HG02763 (cell line): Measurements from ENCODE around the gene RAB3B.

Source experiments
- ATAC-seq: cut with Tn5 transposase; IDR thresholded peaks from one replicate; pipeline ENCODE4 v1.9.1; 2021; ENCODE audit warnings: mild to moderate bottlenecking, moderate library complexity; ENCODE audit not compliant: unreplicated experiment

Gene RAB3B

DNA sequence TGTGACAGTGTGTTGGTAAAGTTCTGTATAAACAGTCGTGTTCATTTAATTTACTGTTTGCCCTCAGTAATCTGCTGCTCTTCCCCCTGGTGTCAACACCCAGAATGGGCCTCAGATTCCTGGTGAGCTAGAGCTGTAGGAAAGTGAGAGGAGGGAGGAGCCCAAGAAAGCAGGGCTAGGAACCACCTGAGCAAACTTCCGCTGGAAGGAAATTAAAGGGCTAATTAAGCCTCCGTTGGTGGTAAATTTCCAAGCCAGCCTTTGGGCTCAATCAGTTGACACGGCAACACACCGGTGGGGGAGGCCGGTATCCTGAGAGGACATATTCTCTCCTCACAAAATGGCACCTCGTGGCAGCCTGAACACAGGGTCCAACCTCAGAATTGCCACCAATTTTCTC, 32.9 kb downstream of the RAB3B start:
- ATAC-seq = no peak

DNA sequence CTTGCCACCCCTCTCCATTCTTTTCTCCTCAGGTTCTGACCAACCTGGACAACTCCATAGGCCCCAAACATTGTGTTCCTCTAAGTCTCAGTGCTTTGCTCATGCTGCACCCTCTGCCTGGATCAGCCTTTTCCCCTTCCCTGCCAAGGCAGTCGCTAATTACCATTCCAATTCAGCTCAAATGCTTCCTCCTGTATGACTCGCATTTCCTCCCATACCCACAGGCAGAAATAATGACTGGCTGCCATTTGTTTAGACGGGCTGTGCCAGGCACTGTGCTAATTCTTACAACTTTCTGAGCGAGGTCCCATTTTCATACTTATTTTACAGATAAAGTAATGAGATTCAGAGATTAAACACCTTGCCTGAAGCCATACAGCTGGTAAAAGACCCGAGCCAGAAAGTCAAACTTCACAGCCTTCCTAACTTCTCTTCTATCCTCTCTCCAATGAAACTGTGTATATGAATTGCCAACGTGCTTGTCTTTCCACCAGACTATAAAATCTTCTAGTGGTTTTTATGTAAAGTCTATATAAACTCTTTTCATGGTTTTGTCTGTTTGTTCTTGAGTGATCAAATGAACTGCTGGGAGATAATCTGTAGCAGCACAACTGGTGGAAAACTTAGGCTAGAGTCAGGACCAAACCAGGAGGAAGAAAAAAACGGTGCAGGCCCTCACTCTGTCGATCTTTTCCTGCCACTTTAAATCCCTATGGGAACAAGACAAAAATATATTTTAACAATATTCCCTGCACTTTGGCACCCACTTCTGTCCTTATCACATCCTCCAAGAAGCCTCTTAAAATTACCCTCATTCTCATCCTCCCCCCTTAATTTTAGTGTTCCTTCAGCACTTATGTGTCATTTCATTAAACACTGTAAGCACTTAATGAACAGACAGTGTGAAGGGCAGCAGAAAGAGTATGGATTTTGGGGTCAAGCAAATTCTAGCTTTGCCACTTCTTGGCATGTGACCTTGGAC, 33.7 kb downstream of the RAB3B start:
- ATAC-seq = no peak

DNA sequence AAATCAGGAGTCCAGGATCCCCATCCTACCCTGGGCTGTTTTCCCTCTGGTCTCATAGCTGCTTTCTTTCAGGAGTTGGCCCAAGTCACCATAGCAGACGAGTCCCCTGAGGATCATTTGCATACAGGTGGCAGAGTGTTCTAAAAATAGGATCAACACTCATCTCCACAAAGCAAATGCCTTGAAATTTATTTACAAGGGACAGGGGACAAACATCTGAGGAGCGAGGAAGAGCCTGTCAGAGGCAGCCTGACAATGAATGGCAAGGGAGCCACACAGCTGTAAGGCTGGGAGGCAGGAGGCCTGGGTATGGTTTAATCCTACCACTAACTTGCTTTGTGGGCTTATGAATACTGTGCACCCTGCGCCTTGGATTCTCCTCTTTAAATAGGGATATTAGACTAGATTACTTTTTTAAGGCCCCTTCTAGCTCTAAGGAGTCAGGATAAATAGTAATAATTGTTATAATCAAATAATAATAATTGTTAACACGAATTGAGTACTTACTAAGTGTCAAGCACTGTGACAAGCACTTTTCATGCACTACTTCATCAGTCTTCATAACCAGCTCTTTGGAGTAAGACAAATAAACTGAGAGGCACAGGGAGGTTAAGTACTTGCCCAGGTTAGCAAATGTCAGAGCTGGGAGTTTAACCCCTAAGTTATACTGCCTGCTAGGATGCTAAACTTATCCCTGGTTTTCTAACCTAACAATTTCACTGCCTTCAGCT, 34.5 kb downstream of the RAB3B start:
- ATAC-seq = no peak

DNA sequence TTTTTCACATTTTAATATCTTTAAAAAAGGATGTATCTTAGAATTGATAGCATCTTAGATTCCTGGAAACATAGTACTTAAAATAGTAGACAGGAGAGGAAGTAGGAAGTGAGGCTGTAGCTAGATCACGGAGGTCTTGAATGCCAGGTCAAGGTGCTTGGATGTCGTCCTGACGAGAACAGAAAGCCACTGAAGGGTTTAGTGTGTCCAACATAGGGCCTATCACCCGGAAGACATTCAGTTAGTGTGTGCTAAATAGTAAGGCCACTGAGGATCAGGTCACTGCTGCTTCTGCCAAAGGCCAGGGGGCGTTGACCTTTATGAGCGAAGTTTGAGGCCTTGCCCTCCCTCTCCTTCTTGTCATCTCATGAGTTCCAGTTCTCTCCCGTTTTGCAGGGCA, 35.7 kb downstream of the RAB3B start:
- ATAC-seq = no peak

DNA sequence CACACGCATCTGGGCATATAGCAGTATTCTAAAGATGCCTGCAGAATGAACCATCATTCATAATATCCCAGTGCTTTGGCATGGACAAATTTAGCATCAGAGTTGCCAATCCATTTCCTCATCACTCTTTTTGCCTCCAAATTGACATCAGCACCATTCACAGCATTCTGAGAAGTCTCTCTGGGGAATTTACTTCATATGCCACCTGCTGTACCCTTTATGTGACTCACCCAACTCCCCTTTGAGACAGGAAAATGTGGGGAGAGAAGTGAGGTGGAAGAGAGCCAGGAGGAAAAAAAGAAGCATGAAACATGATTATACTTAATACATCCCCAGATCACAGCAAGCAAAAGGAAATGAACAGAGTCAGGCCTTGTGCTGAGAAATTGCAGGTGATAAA, 37.4 kb downstream of the RAB3B start:
- ATAC-seq = no peak

DNA sequence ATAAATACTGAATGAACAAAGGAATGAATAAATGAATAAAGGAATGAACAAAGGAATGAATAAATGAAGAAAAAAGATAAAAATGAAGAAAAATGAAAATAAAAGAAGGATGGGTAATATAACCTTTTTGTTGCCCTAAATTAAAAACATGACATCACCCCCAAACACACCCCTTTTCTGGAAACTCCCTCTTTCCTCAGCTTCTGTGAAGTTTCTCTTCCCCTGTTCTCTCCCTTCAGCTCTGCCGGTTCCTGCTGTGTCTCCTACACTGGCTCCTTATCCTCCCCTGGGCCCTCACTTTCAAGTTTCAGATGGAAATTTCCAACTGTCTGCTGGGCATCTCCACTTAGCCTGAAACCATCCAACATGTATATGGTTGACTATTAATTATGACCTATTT, 37.9 kb downstream of the RAB3B start:
- ATAC-seq = no peak

DNA sequence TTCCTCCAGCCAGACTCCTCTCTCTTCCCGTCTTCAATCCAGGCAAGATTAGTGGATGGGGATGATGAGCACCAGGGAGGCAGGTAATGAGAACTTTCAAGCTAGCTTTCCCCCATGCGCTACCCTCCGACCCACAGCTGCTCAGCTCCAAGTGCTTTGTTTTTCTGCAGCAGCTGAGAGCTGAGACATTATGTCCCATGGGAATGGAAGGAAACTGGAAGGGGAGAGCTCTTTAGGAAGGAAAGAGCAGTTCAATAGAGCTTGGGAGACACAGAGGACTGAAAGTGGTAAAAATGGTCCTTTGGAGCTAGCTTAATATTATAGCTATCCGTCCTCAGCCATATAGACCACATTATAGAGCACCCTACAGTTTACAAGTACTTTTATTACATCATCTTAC, 39.8 kb downstream of the RAB3B start:
- ATAC-seq = no peak

DNA sequence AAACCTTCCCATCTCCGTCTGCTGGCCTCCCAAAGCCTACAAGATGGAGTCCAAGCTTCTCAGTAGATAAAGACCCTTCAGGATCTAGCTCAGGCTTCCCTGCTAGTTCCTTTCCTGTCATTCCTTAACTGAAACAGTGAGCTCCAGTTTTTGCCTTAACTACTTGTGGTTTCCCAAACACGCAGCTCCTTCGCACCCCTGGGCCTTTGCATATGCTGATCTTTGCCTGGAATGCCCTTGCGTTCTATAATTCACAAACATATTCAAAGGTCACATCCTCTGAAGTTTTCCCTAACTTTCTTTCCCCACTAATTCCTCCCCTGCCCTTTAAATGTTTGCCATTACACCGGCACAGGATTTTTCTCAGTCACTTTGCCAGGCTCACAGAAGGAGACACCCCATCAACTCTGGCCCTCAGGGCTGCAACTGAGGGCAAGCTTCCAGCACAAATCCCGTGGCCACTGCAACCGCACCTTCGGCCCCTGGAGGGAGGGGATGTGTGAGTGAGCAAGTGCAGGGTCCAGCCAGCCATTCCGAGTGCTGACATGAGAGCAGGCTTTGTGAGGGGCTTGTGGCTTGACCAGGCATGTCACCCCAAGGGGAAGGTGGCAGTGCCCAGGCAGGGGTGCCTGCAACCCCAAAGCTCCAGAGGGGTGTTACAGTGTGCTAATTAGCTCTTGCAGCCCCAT, 41.3 kb downstream of the RAB3B start:
- no peak for ATAC-seq

DNA sequence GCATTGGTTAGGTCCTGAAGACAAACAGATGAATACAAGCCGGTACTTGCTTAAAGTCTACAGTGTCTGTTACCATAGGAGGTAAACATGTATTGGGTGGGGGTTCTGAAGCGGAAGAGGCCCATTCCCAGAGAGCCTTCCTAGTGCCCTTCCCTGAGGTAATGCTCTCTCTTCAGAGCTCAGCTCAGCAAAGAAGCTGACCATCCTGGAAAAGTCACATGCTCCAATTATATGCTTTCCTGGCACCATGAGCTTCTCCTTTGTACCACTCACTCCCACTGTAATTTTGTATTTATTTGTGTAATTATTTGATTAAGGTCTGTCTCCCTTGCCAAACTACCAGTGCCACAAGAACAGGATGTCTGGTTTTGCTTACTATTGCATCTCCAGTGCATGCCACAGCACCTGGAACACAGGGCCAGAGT, 42.0 kb downstream of the RAB3B start:
- ATAC-seq = no peak

DNA sequence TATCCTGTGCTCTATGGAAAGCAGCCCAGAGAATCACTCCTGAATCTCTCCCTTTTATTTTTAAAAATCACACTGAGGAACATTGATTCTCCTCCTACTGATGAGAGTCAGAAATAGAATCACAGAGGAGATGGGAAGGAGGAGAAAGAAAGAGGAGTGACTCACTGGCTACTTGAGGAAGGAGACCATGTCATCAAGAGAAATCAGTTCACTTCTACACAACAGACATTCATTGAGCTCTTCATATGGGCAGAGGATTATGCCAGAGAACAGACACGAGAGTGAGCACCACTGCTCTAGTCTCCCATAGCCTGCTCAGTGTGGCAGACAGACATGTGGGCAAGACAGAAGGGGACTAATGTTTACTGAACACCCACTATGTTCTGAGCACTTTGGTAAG, 44.2 kb downstream of the RAB3B start:
- ATAC-seq = no peak

DNA sequence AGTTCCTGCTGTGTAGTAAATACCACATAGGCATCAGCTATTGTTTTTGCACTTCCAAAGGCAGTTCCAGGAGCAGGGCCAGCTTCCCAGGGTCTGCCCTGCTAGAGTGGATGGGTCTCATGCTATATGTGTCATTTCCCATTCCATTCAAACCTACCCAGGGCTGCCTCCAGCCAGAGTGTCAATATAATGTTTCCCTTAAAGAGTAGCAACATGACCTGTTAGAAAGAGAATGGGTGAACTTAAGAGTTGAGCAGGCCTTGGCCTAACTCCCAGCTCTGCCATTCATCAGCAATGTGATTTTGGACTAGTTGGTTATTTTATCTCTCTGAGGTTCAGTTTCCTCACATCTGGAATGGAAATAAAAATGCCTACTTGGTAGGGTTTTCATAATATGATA, 44.9 kb downstream of the RAB3B start:
- ATAC-seq = no peak

DNA sequence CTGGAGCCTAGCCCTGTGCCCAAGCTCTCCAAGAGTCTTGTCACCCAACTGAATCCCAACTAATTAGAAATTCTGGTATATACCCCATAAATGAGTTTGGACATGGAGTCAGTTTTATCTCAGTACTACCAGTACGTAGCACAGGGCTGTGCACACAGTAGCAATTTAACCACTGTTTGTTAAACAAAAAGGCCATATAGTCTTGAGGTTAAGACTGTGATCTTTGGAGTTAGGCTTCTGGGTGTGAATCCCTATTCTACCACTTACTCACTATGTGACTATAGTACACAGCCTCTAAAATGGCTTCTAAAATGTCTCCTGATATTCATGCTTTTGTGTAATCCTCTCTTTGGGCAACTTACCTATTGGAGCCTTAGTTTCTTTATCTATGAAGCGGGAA, 48.2 kb downstream of the RAB3B start:
- ATAC-seq = no peak

DNA sequence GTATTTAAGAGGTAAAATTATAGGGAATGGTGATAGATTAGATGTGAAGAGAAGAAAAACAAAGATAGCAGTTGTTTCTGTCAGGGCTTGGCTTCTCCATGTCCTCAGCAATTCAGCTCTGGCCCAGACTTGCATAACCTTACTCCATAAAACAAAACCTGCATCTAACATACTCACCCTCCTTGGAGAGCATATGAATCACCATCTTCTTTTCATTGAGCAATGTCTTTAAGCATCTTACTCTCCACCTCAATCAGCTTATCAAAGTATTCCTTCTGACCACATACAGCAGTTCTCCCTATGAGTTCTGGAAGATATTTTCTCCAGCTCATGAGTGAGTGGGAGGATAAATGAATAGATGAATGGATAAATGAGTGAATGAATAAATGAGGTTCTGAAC, 49.0 kb downstream of the RAB3B start:
- no peak for ATAC-seq

DNA sequence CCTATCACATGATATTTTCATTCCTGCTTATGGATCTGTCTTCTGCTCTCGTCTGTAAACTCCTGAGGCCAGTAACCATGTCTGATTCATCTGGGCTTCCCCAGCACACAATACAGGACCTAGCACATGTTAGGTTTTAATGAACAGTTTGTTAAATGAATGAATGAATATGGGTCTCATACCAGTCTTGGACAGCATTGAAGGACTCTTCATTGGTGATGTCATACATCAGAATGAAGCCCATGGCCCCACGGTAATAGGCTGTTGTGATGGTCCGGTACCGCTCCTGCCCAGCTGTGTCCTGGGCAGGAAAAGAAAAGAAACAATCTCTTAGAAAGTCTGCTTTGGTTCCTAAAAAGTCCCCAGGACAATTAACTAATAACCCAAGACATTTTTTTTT, 53.4 kb downstream of the RAB3B start:
- no peak for ATAC-seq

DNA sequence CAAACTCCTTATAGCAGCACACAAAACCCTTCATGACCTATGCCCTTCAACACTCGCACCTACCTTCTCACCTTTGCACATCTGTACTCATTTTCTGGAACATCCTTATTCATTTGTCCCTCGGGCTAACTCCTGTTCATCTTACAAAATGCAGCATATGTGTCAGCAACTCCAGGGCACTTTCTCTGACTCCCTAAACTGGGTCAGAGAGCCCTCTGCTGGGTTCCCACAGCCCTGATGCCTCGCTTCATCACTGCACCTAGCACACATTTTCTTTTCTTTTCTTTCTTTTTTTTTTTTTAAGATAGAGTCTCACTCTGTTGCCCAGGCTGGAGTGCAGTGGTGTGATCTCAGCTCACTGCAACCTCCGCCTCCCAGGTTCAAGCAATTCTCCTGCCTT, 54.0 kb downstream of the RAB3B start:
- no peak for ATAC-seq

DNA sequence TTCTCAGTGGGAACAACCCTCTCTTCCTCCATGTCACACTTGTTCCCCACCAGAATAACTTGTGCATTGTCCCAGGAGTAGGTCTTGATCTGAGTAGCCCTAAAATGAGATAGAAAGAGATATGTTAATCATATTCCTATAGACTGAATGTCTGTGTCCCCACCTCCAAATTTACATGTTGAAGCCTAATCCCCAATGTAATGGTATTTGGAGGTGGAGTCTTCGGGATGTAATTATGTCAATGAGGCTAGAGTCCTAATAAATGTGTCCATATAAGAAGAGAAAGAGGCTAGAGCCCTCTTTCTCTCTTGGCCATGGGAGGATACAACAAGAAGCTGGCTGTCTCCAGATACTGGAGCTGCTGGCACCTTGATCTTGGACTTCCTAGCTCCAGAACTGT, 57.2 kb downstream of the RAB3B start:
- no peak for ATAC-seq

DNA sequence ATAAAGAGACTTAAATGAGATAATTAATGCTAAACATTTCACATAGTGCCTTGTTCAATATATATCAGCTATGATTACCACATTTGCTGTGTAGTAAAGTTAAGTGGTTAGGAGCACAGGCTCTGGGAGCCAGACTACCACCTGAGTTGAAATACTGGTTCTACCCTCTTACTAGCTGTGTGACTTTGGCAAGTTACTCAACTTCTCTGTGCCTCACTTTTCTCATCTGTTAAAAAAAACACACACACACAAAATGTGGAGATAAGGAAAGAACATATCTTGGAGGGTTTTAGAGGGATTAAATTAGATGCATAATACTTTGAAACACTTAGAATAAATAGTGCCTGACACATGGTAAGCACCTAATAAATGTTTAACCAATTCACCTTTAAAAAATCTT, 60.2 kb downstream of the RAB3B start:
- no peak for ATAC-seq

DNA sequence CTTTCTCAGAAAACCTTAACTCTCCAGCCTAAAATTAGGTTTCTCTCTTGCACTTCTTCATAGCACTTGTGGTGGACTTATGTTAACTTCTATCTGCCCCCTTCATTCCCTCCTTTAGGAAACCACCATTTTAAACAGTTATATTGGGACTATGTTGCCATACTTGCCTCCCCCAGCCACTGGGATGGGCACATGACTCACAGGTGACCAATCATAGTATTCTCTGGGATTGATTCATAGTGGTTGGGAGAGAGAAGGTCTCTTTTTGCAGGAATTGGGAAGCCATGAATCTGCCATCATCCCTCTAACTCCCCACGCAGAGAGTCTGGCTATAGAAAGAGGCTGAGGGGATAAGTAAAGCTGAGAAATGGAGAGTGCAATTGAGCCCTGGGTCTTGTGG, 61.6 kb downstream of the RAB3B start:
- ATAC-seq = no peak

DNA sequence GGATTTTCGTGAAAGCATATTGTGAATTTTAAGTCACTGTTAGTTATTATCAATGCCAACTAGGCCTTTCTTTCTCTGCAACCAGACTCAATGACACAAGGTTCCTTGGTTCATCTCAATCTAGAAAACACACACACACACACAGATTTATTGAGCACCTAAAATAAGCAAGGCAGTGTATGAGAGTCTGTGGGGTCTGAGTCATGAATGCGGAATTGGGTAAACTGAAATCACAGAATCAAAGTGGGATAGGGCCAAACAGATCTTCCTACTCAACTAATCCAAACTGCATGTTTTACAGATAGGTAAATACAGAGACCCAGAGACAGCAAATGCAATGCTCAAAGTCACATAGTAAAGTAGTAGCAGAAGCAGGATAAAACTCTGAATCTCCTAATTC, 63.5 kb downstream of the RAB3B start:
- ATAC-seq = no peak

DNA sequence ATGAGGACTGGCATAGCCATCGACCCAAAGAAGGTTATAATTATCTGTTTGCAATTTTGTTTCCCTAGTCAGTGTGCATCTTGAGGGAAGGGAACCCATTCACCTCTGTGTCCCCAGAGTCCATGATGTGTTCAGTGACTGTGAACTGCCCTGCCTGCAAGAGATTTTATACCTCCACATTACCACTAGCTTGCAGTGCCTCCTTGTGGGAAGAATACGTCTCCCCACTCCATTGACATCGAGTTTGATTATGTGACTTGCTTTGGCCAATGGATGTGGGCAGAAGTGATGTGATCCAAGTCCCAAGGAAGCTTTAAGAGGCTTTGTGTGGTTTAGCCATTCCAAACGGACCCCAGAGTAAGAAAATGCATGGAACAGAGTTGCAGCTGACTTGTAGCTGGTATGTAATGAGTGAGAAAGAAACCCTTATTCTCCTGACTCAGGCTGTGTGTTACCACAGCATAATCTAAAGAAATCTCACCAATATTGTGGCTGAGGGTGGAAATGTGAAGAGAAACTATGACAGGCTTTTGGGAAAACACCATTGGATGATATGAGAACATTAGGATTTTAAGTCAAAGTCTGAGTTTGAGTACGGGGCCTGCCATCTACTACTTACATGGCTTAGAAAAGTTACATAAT, 64.2 kb downstream of the RAB3B start:
- no peak for ATAC-seq

DNA sequence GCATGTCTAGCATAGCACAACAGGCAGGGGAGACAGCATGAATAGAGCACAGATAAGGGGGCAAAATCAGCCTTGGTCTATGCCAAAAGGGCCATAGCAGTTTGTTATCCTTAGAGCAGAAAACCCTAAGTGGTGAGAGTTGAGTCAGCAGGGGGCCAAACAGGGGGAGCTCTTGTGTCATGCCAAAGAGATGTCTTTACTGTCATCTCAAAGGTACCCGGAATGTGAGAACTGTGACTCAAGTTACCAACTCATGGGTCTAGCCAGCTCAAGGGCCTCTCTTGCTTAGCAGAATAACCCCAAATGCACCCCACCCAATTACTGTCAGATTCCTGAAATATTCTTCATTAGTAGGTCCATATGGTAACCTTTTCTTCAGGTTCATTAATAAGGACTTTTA, 66.0 kb downstream of the RAB3B start:
- no peak for ATAC-seq
